Hepatocyte (in vitro differentiated cells): ENCODE results near the gene KCNQ1. TPM values are rescaled to one million over a fixed set of nuclear protein-coding genes. Genes with fewer than 3 reads are reported as not detected.

Experiments
- DNase-seq: peaks from one replicate; pipeline ENCODE4 v3.0.0-alpha.2; 2016; ENCODE audit warnings: low spot score
- H2AFZ ChIP-seq: fragments of 200-600 bp; sonication (generic); 2 replicates; pipeline ENCODE4 v1.6.0; 2016; ENCODE audit warnings: antibody characterized with exemption, mild to moderate bottlenecking
- H3K27ac ChIP-seq: fragments of 200-600 bp; sonication (generic); 2 replicates; pipeline ENCODE4 v1.5.1; 2016; ENCODE audit warnings: mild to moderate bottlenecking
- H3K27me3 ChIP-seq: fragments of 200-600 bp; sonication (generic); 2 replicates; pipeline ENCODE4 v1.6.1; 2016
- H3K36me3 ChIP-seq: fragments of 200-600 bp; sonication (generic); replicated peaks from 2 replicates; pipeline ENCODE4 v1.5.1; 2016; ENCODE audit warnings: low read depth; ENCODE audit not compliant: insufficient read depth
- H3K4me1 ChIP-seq: fragments of 200-600 bp; sonication (generic); 2 replicates; pipeline ENCODE4 v1.5.1; 2016; ENCODE audit warnings: mild to moderate bottlenecking, moderate library complexity; ENCODE audit not compliant: insufficient read depth
- H3K4me2 ChIP-seq: fragments of 200-600 bp; sonication (generic); 2 replicates; pipeline ENCODE4 v1.6.0; 2016
- H3K4me3 ChIP-seq: fragments of 200-600 bp; sonication (generic); 2 replicates; pipeline ENCODE4 v1.5.1; 2016; ENCODE audit warnings: mild to moderate bottlenecking
- H3K79me2 ChIP-seq: fragments of 200-600 bp; sonication (generic); 2 replicates; pipeline ENCODE4 v1.6.0; 2017; ENCODE audit warnings: mild to moderate bottlenecking
- H3K9me2 ChIP-seq: fragments of 200-600 bp; sonication (generic); replicated peaks from 2 replicates; pipeline ENCODE4 v1.6.0; 2017; ENCODE audit warnings: mild to moderate bottlenecking; ENCODE audit not compliant: insufficient read depth
- H3K9me3 ChIP-seq: fragments of 200-600 bp; sonication (generic); 2 replicates; pipeline ENCODE4 v1.5.1; 2016; ENCODE audit warnings: low read depth, mild to moderate bottlenecking
- H4K20me1 ChIP-seq: fragments of 200-600 bp; sonication (generic); 2 replicates; pipeline ENCODE4 v1.6.0; 2016; ENCODE audit warnings: mild to moderate bottlenecking; ENCODE audit not compliant: insufficient read depth, poor library complexity, severe bottlenecking
- EZH2 ChIP-seq: fragments of 200-600 bp; sonication (generic); IDR thresholded peaks from 2 replicates; pipeline ENCODE4 v1.6.1; 2016; ENCODE audit warnings: antibody characterized with exemption, mild to moderate bottlenecking, borderline replicate concordance
- EZH2phosphoT487 ChIP-seq: fragments of 200-600 bp; sonication (generic); IDR thresholded peaks from one replicate; pipeline ENCODE4 v1.6.1; 2018; ENCODE audit warnings: antibody characterized with exemption, mild to moderate bottlenecking, low read depth, moderate library complexity; ENCODE audit not compliant: unreplicated experiment, severe bottlenecking
- WGBS: methylation state at CpG from one replicate; pipeline ENCODE4 v1.1.6; 2016; ENCODE audit warnings: low lambda C conversion rate; ENCODE audit errors: missing lambda C conversion rate; 5-methylcytosine and 5-hydroxymethylcytosine counted together
- polyA plus RNA-seq: library from polyadenylated mRNA; unstranded; fragments of >200 nt; fragmentation: Nextera tagmentation; extraction: Ambion mirVana; gene quantifications from 2 replicates; pipeline ENCODE4 v1.2.1, GENCODE V29; 2016
- total RNA-seq: library from RNA; depleted of rRNA; stranded (reverse); fragments of >200 nt; gene quantifications from 2 replicates; pipeline ENCODE4 v1.2.3, GENCODE V29; 2014
- TF ChIP-seq, protein P1 (sequence below): fragments of 200-600 bp; sonication (generic); IDR thresholded peaks from 2 replicates; pipeline ENCODE4 v1.5.1; 2016; ENCODE audit warnings: antibody characterized with exemption, mild to moderate bottlenecking; ENCODE audit not compliant: poor library complexity

Gene KCNQ1
- total and polyA plus RNA-seq, 2 experiments from 2014 or later, result 1.8 to 6.4 TPM

GRCh38 chr11:2831781-2832532 is 387.1 kb downstream of the KCNQ1 start:
- Histone ChIP-seq H3K4me3 (no peak overlapping the region), H4K20me1 (no peaks in the 10 kb centered on the region), H3K4me2 (no peak overlapping the region), H3K79me2 (no peaks in the 10 kb centered on the region), H3K27me3 (no peaks in the 10 kb centered on the region), H3K36me3 (no peaks in the 10 kb centered on the region), H3K4me1 (peaks cover 30% of the 10 kb centered on the region), H3K9me3 (no peaks in the 10 kb centered on the region), H3K27ac (no peak overlapping the region), H3K9me2 (no peaks in the 10 kb centered on the region), H2AFZ (no peak overlapping the region)
- no peak for DNase-seq
- TF ChIP-seq, protein P1, sequence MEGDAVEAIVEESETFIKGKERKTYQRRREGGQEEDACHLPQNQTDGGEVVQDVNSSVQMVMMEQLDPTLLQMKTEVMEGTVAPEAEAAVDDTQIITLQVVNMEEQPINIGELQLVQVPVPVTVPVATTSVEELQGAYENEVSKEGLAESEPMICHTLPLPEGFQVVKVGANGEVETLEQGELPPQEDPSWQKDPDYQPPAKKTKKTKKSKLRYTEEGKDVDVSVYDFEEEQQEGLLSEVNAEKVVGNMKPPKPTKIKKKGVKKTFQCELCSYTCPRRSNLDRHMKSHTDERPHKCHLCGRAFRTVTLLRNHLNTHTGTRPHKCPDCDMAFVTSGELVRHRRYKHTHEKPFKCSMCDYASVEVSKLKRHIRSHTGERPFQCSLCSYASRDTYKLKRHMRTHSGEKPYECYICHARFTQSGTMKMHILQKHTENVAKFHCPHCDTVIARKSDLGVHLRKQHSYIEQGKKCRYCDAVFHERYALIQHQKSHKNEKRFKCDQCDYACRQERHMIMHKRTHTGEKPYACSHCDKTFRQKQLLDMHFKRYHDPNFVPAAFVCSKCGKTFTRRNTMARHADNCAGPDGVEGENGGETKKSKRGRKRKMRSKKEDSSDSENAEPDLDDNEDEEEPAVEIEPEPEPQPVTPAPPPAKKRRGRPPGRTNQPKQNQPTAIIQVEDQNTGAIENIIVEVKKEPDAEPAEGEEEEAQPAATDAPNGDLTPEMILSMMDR, result no peak
- TF ChIP-seq EZH2phosphoT487, result no peak
- TF ChIP-seq EZH2, result no peak
- WGBS, result 96% methylated on average over 14 of the region's 14 CpGs

DNA sequence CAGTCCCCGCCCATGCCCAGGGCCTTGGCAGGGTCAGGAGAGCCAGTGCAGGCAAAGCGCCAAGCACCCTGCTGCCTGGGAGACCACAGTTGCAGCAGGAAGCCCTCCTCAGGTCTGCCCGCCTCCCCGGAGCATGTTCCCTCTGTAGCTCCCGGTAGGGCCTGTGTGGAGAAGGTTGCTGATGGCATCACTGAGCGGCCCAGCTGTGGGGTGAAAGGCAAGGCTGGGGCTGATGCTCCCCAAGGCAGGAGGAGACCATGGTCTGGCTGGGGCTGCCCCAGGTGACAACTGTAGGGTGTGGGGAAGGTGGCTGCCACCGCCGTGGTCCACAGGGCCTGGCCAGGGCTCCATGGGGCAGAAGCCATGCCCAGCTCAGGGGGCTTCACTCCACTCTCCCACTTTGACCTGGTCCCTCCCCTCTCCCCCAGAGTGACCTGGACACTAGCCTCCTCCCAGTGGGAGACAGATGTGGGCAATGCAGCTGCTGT is 387.8 kb downstream of the KCNQ1 start:
- H3K9me3 ChIP-seq, result no peaks in the 10 kb centered on the region
- H4K20me1 ChIP-seq, result no peaks in the 10 kb centered on the region
- no peak overlapping the region for H3K27ac ChIP-seq
- H3K4me2 ChIP-seq, result no peak overlapping the region
- TF ChIP-seq, protein P1, result no peak
- no peak for TF ChIP-seq EZH2phosphoT487
- no peak for TF ChIP-seq EZH2
- no peaks in the 10 kb centered on the region for H3K27me3 ChIP-seq
- no peaks in the 10 kb centered on the region for H3K9me2 ChIP-seq
- H3K79me2 ChIP-seq, result no peaks in the 10 kb centered on the region
- 79% methylated on average over 8 of the region's 8 CpGs for WGBS
- DNase-seq, result no peak
- no peak overlapping the region for H3K4me3 ChIP-seq
- peaks cover 33% of the 10 kb centered on the region for H3K4me1 ChIP-seq
- H2AFZ ChIP-seq, result no peak overlapping the region
- no peaks in the 10 kb centered on the region for H3K36me3 ChIP-seq

GRCh38 chr11:2833051-2833715 is 388.4 kb downstream of the KCNQ1 start:
- H3K27ac ChIP-seq, result no peak overlapping the region
- no peak overlapping the region for H3K4me2 ChIP-seq
- no peak overlapping the region for H2AFZ ChIP-seq
- H3K9me2 ChIP-seq, result no peaks in the 10 kb centered on the region
- WGBS, result 94% methylated on average over 13 of the region's 14 CpGs
- no peak overlapping the region for H3K4me3 ChIP-seq
- no peaks in the 10 kb centered on the region for H3K27me3 ChIP-seq
- TF ChIP-seq, protein P1, result no peak
- TF ChIP-seq EZH2 (no peak), EZH2phosphoT487 (no peak)
- no peaks in the 10 kb centered on the region for H3K79me2 ChIP-seq
- H4K20me1 ChIP-seq, result no peaks in the 10 kb centered on the region
- peaks cover 39% of the 10 kb centered on the region for H3K4me1 ChIP-seq
- no peak for DNase-seq
- H3K9me3 ChIP-seq, result no peaks in the 10 kb centered on the region
- H3K36me3 ChIP-seq, result no peaks in the 10 kb centered on the region
